Astrocyte of the hippocampus (primary cell): ENCODE measurements around the gene BIRC7.
"Not testable (repeated sequence)": the region's sequence is repeated elsewhere in the genome, so short reads cannot be mapped to it uniquely, and the experiment has no call there.

ENCODE experiments used
- DNase-seq: peaks from one replicate; pipeline ENCODE4 v3.0.0; 2011; ENCODE audit warnings: low read depth, low spot score

Gene BIRC7

GRCh38 chr20:63246490-63247288 lies 11.0 kb downstream of the BIRC7 start:
- no peak for DNase-seq

DNA sequence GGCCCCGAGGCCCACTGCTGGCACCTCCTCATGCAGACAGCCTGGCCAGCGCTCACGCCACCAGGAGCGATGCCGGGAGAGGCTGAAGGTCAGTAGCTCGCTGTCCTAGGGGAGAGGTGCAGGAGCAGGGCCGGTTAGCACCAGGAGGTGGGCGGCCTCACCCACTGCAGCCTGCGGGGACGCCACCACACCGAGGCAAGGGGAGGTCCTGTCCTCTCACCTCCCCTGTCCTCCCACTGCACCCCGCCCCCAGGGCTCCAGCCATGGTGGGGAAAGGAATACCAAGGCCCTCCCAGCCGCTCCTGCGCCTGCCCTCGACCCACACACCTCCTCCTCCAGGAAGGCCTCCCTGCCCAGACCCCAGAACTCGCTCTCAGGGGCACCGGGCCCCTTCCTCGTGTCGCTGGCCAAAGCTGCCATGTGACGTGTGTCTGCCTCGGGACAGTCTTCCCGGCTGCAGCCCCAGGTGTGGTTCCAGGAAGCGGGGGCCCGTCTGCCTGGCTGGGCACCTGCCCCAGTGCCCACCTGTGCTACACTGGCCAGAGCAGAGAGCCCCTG lies 12.0 kb downstream of the BIRC7 start:
- no peak for DNase-seq

DNA sequence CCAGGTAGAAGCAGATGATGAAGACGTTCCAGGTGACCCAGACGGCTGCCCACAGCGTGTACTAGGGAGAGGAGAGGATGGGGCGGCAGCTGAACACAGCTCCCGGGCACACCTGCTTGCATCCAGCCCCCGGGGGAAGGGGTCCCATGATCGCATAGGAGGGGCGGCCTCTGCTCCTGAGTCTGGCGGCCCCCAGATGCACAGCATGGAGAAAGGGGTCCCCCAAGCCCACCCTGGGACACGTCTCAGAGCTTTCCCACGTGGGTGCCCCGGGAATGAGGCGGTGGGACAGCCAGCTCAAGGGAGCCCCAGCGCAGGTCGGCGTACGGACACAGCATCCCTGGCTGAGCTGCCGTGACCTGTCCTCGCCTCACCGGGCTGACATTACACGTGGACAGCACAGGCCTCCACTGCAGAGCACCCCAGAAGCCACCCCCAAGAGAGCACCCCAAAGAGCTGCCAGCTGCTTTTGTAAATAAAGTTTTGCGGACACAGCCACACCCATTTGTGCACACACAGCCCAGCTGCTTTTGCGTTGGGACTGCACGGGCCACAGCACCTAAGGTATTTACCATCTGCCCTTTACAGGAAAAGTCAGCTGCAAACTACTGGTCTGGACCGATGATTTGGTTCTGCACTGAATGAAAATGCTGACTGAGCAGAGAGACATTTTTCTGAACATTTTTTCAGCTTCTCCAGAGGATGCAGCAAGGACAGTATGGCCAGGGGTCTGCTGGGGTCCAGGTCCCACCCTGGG lies 13.3 kb downstream of the BIRC7 start:
- DNase-seq = no peak

DNA sequence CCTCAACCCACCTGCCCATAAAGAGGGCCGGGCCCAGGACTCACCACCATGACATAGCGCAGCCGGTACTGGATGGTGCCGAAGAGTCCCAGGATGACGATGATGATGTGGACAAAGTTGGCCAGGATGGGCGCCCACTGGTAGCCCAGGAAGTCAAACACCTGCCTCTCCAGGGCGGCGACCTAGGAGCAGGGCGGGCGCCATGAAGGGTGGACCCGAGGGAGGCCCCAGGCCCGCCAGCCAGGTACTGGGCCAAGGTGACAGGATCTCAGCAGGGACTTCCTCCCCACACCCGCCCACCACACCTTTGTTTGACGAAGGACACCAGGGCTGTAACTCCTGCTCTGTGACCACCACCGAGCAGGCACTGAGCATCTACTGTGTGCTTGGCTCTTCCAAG lies 14.2 kb downstream of the BIRC7 start:
- no peak for DNase-seq

- not testable (repeated sequence) for DNase-seq
Observed at GRCh38 chr20:63251350-63251749, 15.6 kb downstream of the BIRC7 start.

GRCh38 chr20:63252284-63252711 lies 16.6 kb downstream of the BIRC7 start:
- DNase-seq = no peak

DNA sequence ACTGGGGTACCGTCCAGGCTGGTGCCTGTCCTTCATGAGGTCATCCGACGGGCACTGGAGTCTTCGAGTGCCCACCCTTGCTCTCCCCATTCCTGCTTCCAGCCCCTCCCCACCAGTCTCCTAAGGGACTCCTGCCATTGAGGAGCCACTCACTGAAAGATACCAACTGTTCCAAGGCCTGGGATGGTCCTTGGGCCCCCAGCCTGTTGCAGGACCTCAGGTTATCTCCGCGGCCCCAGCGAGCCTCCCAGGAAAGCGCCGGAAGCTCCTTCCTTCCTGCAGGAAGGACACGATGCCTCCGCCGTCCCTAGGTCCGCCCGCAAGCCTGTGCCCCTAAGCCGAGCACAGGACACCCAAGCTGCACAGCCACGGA lies 17.3 kb downstream of the BIRC7 start:
- DNase-seq = no peak

- peak; percentile 34 for DNase-seq
Observed at GRCh38 chr20:63253438-63254231, 17.9 kb downstream of the BIRC7 start.

DNA sequence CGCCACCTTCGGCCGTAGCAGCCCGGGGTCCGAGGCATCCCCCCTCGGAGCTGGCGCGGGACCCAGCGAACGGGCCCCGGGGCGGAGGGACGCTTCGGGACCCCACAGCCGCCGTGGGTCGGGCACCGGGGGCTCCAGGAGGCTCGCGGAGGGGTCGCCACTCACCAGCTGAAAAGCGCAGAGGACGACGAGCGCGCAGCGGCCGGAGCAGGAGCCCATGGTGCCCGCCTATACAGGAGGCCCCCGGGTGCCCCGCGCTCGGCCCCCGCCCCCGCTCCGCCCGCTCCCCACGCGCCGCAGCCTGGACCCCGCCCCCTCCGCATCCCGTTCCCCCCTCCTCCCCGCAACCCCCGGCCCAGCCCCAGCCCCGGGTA lies 18.5 kb downstream of the BIRC7 start, which contains the start of gene NKAIN4:
TSS of gene NKAIN4 (minus strand) at position 232 of the 374 bp plus-strand sequence. CDS start at position 219, 13 bp downstream.
- DNase-seq = no peak

GRCh38 chr20:63254606-63255384 lies 19.1 kb downstream of the BIRC7 start:
- DNase-seq = no peak

GRCh38 chr20:63255931-63256704 lies 20.4 kb downstream of the BIRC7 start:
- no peak for DNase-seq

DNA sequence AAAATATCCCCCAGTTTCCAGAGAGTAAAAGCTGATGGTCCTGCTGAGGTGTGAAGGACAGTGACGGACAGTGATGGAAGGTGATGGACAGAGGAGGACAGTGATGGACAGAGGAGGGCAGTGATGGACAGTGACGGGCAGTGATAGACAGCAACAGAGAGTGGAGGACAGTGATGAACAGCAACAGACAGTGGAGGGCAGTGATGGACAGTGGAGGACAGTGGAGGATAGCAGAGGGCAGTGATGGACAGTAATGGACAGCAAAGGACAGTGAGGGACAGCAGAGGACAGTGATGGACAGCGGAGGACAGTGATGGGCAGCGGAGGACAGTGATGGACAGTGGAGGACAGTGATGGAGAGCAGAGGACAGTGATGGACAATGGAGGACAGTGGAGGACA lies 21.2 kb downstream of the BIRC7 start:
- DNase-seq = no peak

DNA sequence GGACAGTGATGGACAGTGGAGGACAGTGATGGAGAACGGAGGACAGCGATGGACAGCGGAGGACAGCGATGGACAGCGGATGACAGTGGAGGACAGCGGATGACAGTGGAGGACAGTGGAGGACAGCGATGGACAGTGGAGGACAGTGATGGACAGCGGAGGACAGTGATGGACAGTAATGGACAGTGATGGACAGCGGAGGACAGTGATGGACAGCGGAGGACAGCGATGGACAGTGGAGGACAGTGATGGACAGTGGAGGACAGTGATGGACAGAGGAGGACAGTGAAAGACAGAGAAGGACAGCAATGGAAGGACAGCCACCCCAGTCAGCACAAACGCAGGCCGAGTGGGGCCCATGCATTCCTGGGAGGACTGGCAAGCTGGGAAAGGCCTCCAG lies 21.9 kb downstream of the BIRC7 start:
- no peak for DNase-seq

GRCh38 chr20:63258781-63259180 lies 23.1 kb downstream of the BIRC7 start:
- no peak for DNase-seq

- no peak for DNase-seq
Observed at GRCh38 chr20:63259734-63260460, 24.2 kb downstream of the BIRC7 start.

- no peak for DNase-seq
Observed at GRCh38 chr20:63260521-63260920, 24.8 kb downstream of the BIRC7 start.

GRCh38 chr20:63261060-63261794 lies 25.5 kb downstream of the BIRC7 start:
- DNase-seq = peak; percentile 43

GRCh38 chr20:63261795-63262528 lies 26.3 kb downstream of the BIRC7 start:
- DNase-seq = no peak
